WERI-Rb-1 (cell line): Measurements from ENCODE around the gene ADAMTSL2.

Experiments used
- DNase-seq: peaks from one replicate; pipeline ENCODE4 v3.0.0-alpha.2; 2020
- H3K27ac ChIP-seq: fragments of 250-450 bp; sonication (Bioruptor Pico); 2 replicates; pipeline ENCODE4 v1.5.1; 2020; ENCODE audit warnings: mild to moderate bottlenecking, moderate library complexity
- H3K27me3 ChIP-seq: fragments of 250-450 bp; sonication (Bioruptor Pico); 2 replicates; pipeline ENCODE4 v1.5.1; 2021; ENCODE audit warnings: mild to moderate bottlenecking, low read depth, moderate library complexity; ENCODE audit not compliant: insufficient read depth, severe bottlenecking
- H3K36me3 ChIP-seq: fragments of 250-450 bp; sonication (Bioruptor Pico); 2 replicates; pipeline ENCODE4 v1.5.1; 2020; ENCODE audit warnings: mild to moderate bottlenecking, moderate library complexity
- H3K4me3 ChIP-seq: 2 replicates; pipeline ENCODE4 v1.5.1; 2011; ENCODE audit warnings: low read depth, mild to moderate bottlenecking, control low read depth, low read length
- H3K9me3 ChIP-seq: fragments of 250-450 bp; sonication (Bioruptor Pico); 2 replicates; pipeline ENCODE4 v1.5.1; 2021; ENCODE audit warnings: mild to moderate bottlenecking, moderate library complexity; ENCODE audit not compliant: severe bottlenecking
- CTCF ChIP-seq: IDR thresholded peaks from 2 replicates; pipeline ENCODE4 v1.5.1; 2011; ENCODE audit warnings: low read depth, mild to moderate bottlenecking, control low read depth, inconsistent platforms, low read length

Gene ADAMTSL2

GRCh38 chr9:133506653-133507038 lies 27.9 kb upstream of the ADAMTSL2 start:
- Histone ChIP-seq H3K9me3 (no peaks in the 10 kb centered on the region), H3K4me3 (no peak overlapping the region), H3K27me3 (no peaks in the 10 kb centered on the region), H3K36me3 (no peaks in the 10 kb centered on the region), H3K27ac (no peak overlapping the region)
- TF ChIP-seq CTCF: no peak
- no peak for DNase-seq

- Histone ChIP-seq H3K27ac (no peak overlapping the region), H3K36me3 (no peaks in the 10 kb centered on the region), H3K4me3 (no peak overlapping the region), H3K27me3 (no peaks in the 10 kb centered on the region), H3K9me3 (no peaks in the 10 kb centered on the region)
- no peak for TF ChIP-seq CTCF
- DNase-seq: no peak
Measured at GRCh38 chr9:133507246-133507965, 27.1 kb upstream of the ADAMTSL2 start.

- TF ChIP-seq CTCF: no peak
- Histone ChIP-seq H3K36me3 (no peaks in the 10 kb centered on the region), H3K4me3 (no peak overlapping the region), H3K27me3 (no peaks in the 10 kb centered on the region), H3K27ac (no peak overlapping the region), H3K9me3 (no peaks in the 10 kb centered on the region)
- DNase-seq: no peak
Measured at GRCh38 chr9:133508046-133508445, 26.5 kb upstream of the ADAMTSL2 start.

GRCh38 chr9:133509179-133510083 lies 25.1 kb upstream of the ADAMTSL2 start:
- DNase-seq: no peak
- TF ChIP-seq CTCF: no peak
- no peak overlapping the region for H3K27ac ChIP-seq
- no peaks in the 10 kb centered on the region for H3K9me3 ChIP-seq
- no peak overlapping the region for H3K4me3 ChIP-seq
- H3K27me3 ChIP-seq: no peaks in the 10 kb centered on the region
- no peaks in the 10 kb centered on the region for H3K36me3 ChIP-seq

GRCh38 chr9:133510926-133511505 lies 23.5 kb upstream of the ADAMTSL2 start:
- H3K36me3 ChIP-seq: no peaks in the 10 kb centered on the region
- no peak for DNase-seq
- H3K27ac ChIP-seq: no peak overlapping the region
- no peaks in the 10 kb centered on the region for H3K9me3 ChIP-seq
- H3K27me3 ChIP-seq: no peaks in the 10 kb centered on the region
- no peak overlapping the region for H3K4me3 ChIP-seq
- no peak for TF ChIP-seq CTCF
